ENCODE data around the gene TRAPPC11.

TRAPPC11 gene

GRCh38 chr4:183746305-183747229 lies 87.5 kb downstream of the TRAPPC11 start:
- no peak for TF ChIP-seq CTCF (IDR thresholded peaks at IDR 0.05; ENCODE audit: low read depth, low read length)
- no peak overlapping the region for H3K4me3 ChIP-seq (ENCODE audit: low read depth, low read length)

- no peak overlapping the region for H3K4me3 ChIP-seq (ENCODE audit: low read depth, low read length)
- no peak for TF ChIP-seq CTCF (IDR thresholded peaks at IDR 0.05; ENCODE audit: low read depth, low read length)
These were observed 88.3 kb downstream of the TRAPPC11 start for GRCh38 chr4:183747380-183747779.

GRCh38 chr4:183747931-183748670 lies 89.0 kb downstream of the TRAPPC11 start:
- TF ChIP-seq CTCF (IDR thresholded peaks at IDR 0.05; ENCODE audit: low read depth, low read length): no peak

GRCh38 chr4:183751106-183751505 lies 92.0 kb downstream of the TRAPPC11 start:
- H3K4me3 ChIP-seq (ENCODE audit: low read depth, low read length): no peak overlapping the region
- no peak for TF ChIP-seq CTCF (IDR thresholded peaks at IDR 0.05; ENCODE audit: low read depth, low read length)

More at GRCh38 chr4:183747931-183748670, 89.0 kb downstream of the TRAPPC11 start:
- H3K4me3 ChIP-seq (ENCODE audit: low read depth, low read length): no peak overlapping the region

- no peak for TF ChIP-seq CTCF (IDR thresholded peaks at IDR 0.05; ENCODE audit: low read depth, low read length)
These were observed 96.5 kb downstream of the TRAPPC11 start for GRCh38 chr4:183755596-183755995.

GRCh38 chr4:183757060-183757459 lies 98.0 kb downstream of the TRAPPC11 start:
- no peak for TF ChIP-seq CTCF (IDR thresholded peaks at IDR 0.05; ENCODE audit: low read depth, low read length)
- no peak overlapping the region for H3K4me3 ChIP-seq (ENCODE audit: low read depth, low read length)

More at GRCh38 chr4:183755596-183755995, 96.5 kb downstream of the TRAPPC11 start:
- H3K4me3 ChIP-seq (ENCODE audit: low read depth, low read length): no peak overlapping the region
